ENCODE results near the gene NFASC.

DNA sequence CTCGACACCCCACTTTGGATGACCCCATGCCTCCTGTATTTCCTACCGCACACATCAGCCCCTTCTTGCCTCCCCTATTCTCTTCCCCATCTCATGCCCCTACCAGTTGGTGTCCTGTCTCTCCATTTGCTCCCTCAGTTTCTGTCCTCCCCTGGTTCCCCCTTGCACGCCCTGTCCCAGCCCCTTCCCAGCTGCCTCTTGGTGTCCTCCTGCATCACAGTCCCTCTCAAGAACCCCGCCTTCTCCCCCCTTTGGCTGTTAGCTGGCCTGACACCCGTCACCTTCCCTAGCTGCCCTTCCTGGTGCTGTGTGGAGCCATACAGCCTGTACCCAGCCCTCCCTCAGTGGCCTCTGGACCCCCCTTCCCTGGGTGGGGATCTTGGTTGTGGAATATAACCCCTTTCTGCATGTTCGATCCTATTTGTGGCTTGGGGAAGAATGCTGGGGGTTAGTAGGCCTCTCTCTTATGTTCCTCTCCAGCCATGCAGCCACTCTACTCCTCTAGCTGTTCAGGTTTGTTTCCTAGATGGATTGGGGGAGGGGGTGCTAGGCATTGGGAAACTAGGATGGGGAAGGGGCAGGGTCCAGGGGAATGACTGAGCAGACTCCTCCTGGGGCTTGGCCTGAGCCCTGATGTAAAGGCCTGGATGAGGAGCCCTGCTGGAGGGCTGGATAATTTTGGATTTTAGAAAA lies 41.4 kb upstream of the NFASC start:
- TF ChIP-seq, protein P1, sequence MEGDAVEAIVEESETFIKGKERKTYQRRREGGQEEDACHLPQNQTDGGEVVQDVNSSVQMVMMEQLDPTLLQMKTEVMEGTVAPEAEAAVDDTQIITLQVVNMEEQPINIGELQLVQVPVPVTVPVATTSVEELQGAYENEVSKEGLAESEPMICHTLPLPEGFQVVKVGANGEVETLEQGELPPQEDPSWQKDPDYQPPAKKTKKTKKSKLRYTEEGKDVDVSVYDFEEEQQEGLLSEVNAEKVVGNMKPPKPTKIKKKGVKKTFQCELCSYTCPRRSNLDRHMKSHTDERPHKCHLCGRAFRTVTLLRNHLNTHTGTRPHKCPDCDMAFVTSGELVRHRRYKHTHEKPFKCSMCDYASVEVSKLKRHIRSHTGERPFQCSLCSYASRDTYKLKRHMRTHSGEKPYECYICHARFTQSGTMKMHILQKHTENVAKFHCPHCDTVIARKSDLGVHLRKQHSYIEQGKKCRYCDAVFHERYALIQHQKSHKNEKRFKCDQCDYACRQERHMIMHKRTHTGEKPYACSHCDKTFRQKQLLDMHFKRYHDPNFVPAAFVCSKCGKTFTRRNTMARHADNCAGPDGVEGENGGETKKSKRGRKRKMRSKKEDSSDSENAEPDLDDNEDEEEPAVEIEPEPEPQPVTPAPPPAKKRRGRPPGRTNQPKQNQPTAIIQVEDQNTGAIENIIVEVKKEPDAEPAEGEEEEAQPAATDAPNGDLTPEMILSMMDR (IDR thresholded peaks at IDR 0.05) = no peak
- TF ChIP-seq POLR2A (IDR thresholded peaks at IDR 0.05) = no peak
